ENCODE measurements around the gene ITGA7. TPM values are rescaled to one million over a fixed set of nuclear protein-coding genes. Genes with fewer than 3 reads are reported as not detected.

ITGA7 gene
- total RNA-seq, 1 experiment from 2014 or later, result 96.2 TPM

DNA sequence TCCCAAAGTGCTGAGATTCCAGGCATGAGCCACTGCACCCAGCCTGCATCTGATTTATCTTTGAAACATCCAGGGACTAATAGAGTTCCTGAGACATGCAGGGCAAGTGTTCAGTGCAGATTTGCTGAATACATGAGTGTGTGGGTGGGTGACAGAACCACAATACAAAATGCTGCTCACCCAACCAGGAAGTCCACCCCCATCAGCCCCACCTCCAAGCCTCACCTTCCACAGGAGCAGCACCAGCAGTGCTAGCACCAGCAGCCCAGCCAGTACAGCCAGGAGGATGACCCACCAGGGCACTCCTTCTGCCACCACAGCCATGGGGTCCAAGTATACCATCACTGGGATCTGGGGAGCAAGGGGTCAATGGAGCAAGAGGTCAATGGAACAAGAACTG is 20.0 kb downstream of the ITGA7 start:
- Mint-ChIP-seq H3K4me3 (no peak overlapping the region), H3K9me3 (no peaks in the 10 kb centered on the region), H3K27me3 (ENCODE audit: low read depth) (no peaks in the 10 kb centered on the region; the same call in 1 of the 2 replicates), H3K4me1 (no peaks in the 10 kb centered on the region), H3K36me3 (peaks cover 15% of the 10 kb centered on the region), H3K27ac (no peak overlapping the region)
- DNase-seq (ENCODE audit: low spot score) (no peak), ATAC-seq (no peak)
- CTCF ChIA-PET, result no interaction called here
- POLR2A ChIA-PET, result interaction anchor here (0.7 kb wide), 1 partner anchor 306 kb away, joined by 4 read pairs; no protein-coding TSS in a partner anchor
- no peak for TF ChIP-seq EMX1 (CRISPR knock-in tag; IDR thresholded peaks at IDR 0.05)
- TF ChIP-seq CTCF (IDR thresholded peaks at IDR 0.05), result no peak
- TF ChIP-seq ZNF121 (CRISPR knock-in tag; IDR thresholded peaks at IDR 0.05), result no peak
- TF ChIP-seq, protein P1, sequence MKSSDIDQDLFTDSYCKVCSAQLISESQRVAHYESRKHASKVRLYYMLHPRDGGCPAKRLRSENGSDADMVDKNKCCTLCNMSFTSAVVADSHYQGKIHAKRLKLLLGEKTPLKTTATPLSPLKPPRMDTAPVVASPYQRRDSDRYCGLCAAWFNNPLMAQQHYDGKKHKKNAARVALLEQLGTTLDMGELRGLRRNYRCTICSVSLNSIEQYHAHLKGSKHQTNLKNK (CRISPR knock-in tag; IDR thresholded peaks at IDR 0.05), result no peak
- TF ChIP-seq ZNF512 (CRISPR knock-in tag; IDR thresholded peaks at IDR 0.05; ENCODE audit: borderline replicate concordance), result no peak
- TF ChIP-seq FOXJ3 (CRISPR knock-in tag; IDR thresholded peaks at IDR 0.05; ENCODE audit: borderline replicate concordance), result no peak
- TF ChIP-seq FOXP4 (CRISPR knock-in tag; IDR thresholded peaks at IDR 0.05), result no peak
- TF ChIP-seq TEAD1 (CRISPR knock-in tag; IDR thresholded peaks at IDR 0.05), result no peak
- no peak for TF ChIP-seq TEAD4 (CRISPR knock-in tag; IDR thresholded peaks at IDR 0.05)
- no peak for TF ChIP-seq OVOL2 (CRISPR knock-in tag; IDR thresholded peaks at IDR 0.05; ENCODE audit: borderline replicate concordance)

- H3K9me3 Mint-ChIP-seq, result no peaks in the 10 kb centered on the region
- DNase-seq (ENCODE audit: low spot score) (no peak), ATAC-seq (no peak)
- H3K4me3 Mint-ChIP-seq, result no peak overlapping the region
- ChIA-PET POLR2A (interaction anchor here (0.7 kb wide), 1 partner anchor 272 kb away, joined by 4 read pairs; no protein-coding TSS in a partner anchor), CTCF (interaction anchor here (0.9 to 1.3 kb wide), 2 partner anchors 30 to 254 kb away, joined by 3 read pairs; no protein-coding TSS in a partner anchor)
- H3K36me3 Mint-ChIP-seq, result peaks cover 10% of the 10 kb centered on the region
- H3K27me3 Mint-ChIP-seq (ENCODE audit: low read depth), result no peaks in the 10 kb centered on the region; the same call in 1 of the 2 replicates
- H3K4me1 Mint-ChIP-seq, result peaks cover 6% of the 10 kb centered on the region
- no peak overlapping the region for H3K27ac Mint-ChIP-seq
- no peak for TF ChIP-seq OVOL2 (CRISPR knock-in tag; IDR thresholded peaks at IDR 0.05; ENCODE audit: borderline replicate concordance)
- no peak for TF ChIP-seq CREM (CRISPR knock-in tag; IDR thresholded peaks at IDR 0.05)
- TF ChIP-seq ZNF281 (CRISPR knock-in tag; IDR thresholded peaks at IDR 0.05), result no peak
- TF ChIP-seq SP1 (CRISPR knock-in tag; conservative IDR thresholded peaks at IDR 0.05), result no peak
- TF ChIP-seq, protein P2, sequence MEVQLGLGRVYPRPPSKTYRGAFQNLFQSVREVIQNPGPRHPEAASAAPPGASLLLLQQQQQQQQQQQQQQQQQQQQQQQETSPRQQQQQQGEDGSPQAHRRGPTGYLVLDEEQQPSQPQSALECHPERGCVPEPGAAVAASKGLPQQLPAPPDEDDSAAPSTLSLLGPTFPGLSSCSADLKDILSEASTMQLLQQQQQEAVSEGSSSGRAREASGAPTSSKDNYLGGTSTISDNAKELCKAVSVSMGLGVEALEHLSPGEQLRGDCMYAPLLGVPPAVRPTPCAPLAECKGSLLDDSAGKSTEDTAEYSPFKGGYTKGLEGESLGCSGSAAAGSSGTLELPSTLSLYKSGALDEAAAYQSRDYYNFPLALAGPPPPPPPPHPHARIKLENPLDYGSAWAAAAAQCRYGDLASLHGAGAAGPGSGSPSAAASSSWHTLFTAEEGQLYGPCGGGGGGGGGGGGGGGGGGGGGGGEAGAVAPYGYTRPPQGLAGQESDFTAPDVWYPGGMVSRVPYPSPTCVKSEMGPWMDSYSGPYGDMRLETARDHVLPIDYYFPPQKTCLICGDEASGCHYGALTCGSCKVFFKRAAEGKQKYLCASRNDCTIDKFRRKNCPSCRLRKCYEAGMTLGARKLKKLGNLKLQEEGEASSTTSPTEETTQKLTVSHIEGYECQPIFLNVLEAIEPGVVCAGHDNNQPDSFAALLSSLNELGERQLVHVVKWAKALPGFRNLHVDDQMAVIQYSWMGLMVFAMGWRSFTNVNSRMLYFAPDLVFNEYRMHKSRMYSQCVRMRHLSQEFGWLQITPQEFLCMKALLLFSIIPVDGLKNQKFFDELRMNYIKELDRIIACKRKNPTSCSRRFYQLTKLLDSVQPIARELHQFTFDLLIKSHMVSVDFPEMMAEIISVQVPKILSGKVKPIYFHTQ (CRISPR knock-in tag; IDR thresholded peaks at IDR 0.05), result no peak
- TF ChIP-seq FOXP1 (CRISPR knock-in tag; IDR thresholded peaks at IDR 0.05; ENCODE audit: borderline replicate concordance), result no peak
- no peak for TF ChIP-seq AFF4 (CRISPR knock-in tag; IDR thresholded peaks at IDR 0.05; ENCODE audit: borderline replicate concordance)
- TF ChIP-seq ZNF416 (CRISPR knock-in tag; IDR thresholded peaks at IDR 0.05), result no peak
- no peak for TF ChIP-seq JUN (CRISPR knock-in tag; IDR thresholded peaks at IDR 0.05)
- no peak for TF ChIP-seq ETV6 (CRISPR knock-in tag; IDR thresholded peaks at IDR 0.05)
Observed at GRCh38 chr12:55686366-55687010, 21.2 kb downstream of the ITGA7 start.
